Measurements from ENCODE around the gene RELB.
"Not testable (repeated sequence)": the region's sequence is repeated elsewhere in the genome, so short reads cannot be mapped to it uniquely, and the experiment has no call there.

Gene RELB, protein sequence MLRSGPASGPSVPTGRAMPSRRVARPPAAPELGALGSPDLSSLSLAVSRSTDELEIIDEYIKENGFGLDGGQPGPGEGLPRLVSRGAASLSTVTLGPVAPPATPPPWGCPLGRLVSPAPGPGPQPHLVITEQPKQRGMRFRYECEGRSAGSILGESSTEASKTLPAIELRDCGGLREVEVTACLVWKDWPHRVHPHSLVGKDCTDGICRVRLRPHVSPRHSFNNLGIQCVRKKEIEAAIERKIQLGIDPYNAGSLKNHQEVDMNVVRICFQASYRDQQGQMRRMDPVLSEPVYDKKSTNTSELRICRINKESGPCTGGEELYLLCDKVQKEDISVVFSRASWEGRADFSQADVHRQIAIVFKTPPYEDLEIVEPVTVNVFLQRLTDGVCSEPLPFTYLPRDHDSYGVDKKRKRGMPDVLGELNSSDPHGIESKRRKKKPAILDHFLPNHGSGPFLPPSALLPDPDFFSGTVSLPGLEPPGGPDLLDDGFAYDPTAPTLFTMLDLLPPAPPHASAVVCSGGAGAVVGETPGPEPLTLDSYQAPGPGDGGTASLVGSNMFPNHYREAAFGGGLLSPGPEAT

GRCh38 chr19:45001087-45001739, at the start of gene RELB:
Gene RELB (plus strand): TSS chr19:45001464. CDS start chr19:45001580, 116 bp downstream.
- DNase-seq (ENCODE audit: low spot score), result peak; percentile 99

- no peak for DNase-seq (ENCODE audit: low spot score)
Observed at GRCh38 chr19:44954278-44954648, 47.0 kb upstream of the RELB start.

DNA sequence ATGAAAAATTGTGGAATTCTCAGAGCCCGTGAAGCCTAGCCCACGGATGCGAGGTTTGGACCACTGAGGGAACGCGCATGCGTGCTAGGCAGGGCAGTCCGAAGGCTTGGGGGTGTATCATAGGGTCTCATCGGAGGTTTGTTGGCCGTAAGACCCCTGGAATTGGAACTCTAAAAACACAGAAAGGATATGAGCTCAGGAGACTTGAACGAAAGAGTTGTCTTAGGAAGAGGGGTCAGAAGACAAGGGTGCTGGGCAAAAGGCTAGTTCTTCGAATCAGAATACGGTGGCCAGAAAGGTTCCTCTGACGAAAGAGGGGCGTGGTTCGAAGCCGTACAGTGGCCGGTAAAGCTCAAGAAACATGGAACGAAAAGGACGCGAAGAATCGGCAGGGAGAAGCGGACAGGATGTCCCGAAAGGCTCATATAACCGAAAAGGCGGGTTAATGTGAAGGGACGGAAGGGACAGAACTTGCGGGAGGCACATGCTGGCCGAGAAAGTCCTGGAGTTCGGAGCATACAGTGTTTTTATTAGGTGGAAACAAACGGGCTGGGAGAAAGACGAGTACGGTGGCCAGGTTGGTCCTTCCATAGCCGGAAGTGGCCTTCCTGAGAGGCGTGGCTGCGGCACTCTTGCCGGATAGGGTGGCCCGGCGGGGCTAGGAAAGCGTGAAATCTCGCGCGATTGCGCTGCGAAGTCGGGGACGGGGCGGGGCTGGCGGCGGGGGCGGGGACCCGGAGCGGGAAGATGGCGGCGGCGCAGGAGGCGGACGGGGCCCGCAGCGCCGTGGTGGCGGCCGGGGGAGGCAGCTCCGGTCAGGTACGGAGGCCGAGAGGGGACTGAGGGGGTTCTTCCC, 46.4 kb upstream of the RELB start, which contains the start of gene CLPTM1:
Gene CLPTM1 (plus strand): TSS at position 732 of the 856 bp plus-strand sequence. CDS start 16 bp downstream, at position 748.
- peak; percentile 99 for DNase-seq (ENCODE audit: low spot score)

DNA sequence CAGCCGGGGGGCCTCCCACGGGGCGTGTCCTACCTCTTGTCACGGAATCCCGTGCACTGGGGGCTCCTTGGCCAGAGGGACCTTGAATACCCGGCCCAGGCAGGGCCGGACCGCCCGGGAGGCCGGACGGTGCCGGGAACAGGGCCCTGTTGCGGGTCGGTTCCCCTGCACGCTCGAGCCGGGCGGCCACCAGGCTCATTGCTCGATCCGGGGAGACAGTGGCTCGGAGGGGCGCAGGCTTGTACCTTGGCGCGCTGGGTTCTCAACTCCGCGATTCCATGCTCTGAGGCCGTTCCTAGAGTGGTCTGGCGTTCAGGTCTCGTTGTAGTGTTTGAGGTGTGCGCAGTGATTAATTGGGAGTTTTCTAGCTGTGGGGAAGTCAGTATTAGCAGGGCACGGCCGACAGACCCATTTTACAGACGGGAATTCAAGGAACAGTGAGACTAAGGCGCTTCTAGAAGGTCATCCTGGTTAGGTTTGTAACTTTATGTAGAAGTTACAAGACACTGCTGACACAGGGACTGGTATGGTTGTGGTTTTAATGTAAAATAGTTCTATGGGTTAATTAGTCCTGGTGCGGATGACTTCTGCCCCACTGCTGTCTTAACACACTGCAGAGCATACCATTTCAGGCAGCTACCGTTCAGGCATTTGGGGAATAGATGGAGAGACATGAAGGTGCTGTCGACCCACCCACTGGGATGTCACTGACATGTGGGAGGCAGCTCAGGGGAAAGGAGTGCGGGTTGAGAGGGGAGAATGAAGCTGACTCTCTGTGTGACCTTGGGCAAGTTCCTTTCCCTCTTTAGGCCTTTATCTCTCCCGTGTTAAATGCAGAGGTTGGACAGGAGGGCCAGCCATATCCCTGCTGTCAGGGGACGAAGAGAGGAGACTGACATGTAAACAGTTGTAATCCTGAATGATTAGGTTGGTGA, 45.5 kb upstream of the RELB start:
- DNase-seq (ENCODE audit: low spot score), result no peak

- DNase-seq (ENCODE audit: low spot score), result no peak
Observed at GRCh38 chr19:44957526-44957925, 43.7 kb upstream of the RELB start.

DNA sequence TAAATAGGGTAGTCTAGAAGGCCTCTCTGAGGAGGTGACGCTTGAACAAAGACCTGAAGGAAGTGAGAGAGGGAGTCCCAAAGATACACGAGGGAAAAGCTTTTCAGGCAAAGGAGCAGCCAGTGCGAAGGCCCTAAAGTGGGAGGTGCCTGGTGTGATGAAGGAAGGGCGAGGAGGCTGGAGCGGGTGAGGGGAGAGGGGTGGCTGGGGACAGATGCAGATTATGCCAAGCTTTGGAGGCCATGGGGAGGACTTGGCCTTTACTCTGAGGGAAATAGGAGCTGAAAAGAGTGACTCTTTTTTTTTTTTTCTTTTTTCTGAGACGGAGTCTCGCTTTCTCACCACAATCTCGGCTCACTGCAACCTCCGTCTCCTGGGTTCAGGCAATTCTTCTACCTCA, 43.2 kb upstream of the RELB start:
- DNase-seq (ENCODE audit: low spot score), result no peak

DNA sequence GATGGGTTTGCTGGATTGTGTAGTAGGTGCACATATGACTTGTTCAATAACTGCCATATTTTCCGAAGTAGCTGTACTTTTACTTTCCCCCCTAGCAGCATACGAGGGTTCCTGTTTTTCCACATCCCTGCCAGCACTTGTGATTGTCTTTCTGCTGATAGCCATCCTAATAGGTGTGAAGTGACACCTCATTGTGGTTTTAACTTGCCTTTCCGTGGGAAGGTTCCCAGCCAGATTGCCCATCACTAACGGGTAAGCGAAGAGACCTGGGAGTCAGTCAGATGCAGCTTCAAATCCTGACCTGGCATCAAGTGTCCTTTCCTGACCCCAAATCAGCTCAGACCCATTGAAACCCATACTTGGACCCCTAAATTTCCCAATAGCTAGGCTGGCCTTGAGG, 41.6 kb upstream of the RELB start:
- no peak for DNase-seq (ENCODE audit: low spot score)

- DNase-seq (ENCODE audit: low spot score), result no peak
Observed at GRCh38 chr19:44960906-44961728, 40.1 kb upstream of the RELB start.

GRCh38 chr19:44961821-44962220, 39.4 kb upstream of the RELB start:
- no peak for DNase-seq (ENCODE audit: low spot score)

DNA sequence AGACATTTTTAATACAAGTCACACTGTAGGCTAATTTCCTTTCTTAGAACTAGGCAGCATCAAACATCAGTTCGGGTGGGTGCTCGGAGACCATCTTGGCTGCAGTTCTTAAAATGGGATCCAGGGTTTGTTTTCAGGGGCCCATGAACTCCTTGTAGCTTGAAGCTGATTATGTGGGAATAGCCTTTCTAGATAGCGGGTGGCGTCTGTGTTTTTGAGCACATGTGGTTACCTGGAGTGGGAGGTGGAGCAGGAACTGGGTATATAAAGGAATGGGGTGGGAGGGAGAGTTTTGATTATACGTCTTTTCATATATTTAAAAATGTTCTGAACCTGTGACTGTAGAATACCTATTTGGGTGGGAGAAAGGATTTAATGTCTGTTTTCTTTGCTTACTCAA, 33.1 kb upstream of the RELB start:
- no peak for DNase-seq (ENCODE audit: low spot score)

DNA sequence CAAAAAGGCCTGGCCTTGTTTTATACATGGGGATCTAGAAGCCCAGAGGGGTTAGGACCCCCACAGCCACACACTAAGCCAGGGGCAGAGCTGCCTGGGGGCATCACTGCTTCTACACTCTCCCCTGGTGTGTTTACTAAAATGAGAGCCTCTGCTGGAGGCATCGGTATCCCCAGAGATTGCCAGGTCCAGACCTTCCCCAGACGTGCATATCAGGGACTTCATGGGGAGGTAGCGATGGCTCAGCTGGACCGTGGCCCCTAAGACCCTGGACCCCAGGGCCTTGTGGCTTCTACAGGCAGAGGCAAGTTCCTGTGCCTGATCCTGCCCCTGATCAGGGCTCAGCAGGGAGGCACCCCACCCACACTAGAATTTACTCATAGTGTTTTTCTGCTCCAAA, 32.6 kb upstream of the RELB start:
- DNase-seq (ENCODE audit: low spot score), result no peak

DNA sequence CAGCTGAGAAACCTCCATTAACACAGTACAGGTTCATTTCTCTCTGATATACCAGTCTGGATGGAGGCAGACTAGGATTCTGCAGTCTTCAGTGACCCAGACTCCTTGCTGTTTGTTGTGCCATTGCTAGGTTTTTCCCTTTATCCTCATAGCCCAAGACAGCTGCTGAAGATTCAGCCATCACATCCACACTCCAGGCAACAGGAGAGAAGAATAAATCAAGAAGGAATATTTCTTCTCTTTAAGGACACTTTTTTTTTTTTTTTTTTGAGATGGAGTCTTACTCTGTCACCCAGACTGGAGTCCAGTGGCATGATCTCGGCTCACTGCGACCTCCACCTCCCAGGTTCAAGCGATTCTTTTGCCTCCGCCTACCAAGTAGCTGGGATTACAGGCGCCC, 31.8 kb upstream of the RELB start:
- DNase-seq (ENCODE audit: low spot score), result no peak

DNA sequence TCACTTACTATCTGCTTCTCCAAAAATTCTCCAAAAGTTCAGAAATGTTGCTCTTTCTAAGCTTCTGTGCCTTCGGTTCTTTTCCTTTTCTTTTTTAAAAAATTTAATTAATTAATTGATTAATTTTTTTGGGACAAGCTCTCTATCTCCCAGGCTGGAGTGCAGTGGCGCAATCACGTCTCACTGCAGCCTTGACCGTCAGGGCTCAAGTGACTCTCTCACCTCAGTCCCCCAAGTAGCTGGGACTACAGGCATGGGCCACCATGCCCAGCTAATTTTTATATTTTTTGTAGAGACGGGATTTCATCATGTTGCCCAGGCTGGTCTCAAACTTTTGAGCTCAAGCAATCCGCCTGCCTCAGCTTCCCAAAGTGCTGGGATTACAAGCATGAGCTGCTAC, 29.8 kb upstream of the RELB start:
- DNase-seq (ENCODE audit: low spot score), result not testable (repeated sequence)

GRCh38 chr19:44972802-44973201, 28.5 kb upstream of the RELB start:
- DNase-seq (ENCODE audit: low spot score), result no peak

DNA sequence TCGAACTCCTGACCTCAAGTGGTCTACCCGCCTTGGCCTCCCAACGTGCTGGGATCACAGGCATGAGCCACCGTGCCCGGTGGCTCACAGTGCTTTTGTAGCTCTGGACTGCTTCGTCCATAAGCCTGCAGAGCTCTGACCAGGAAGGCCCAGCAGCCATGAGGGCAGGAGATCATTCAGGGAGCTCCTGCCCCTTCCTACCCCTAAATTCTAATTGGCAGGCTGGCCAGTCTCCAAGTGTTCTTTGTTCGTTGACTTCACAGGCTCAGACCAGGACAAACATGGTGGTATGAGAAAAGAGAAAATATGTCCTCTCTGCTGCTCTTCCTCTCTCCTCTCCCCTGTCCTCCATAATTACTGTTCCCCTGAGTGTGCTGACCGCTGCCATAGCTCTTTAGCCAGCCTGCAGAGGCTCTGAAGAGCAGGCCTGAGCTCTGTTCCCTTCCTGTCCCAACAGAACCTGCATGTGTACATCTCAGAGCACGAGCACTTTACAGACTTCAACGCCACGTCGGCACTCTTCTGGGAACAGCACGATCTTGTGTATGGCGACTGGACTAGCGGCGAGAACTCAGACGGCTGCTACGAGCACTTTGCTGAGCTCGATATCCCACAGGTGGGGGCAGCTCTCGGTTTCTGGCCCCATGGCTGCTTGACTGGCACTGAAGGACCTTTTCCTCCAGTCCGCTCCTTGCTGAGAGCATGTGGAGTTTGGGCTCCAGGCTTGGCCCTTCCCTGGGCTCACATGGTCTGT, 27.1 kb upstream of the RELB start:
- no peak for DNase-seq (ENCODE audit: low spot score)

DNA sequence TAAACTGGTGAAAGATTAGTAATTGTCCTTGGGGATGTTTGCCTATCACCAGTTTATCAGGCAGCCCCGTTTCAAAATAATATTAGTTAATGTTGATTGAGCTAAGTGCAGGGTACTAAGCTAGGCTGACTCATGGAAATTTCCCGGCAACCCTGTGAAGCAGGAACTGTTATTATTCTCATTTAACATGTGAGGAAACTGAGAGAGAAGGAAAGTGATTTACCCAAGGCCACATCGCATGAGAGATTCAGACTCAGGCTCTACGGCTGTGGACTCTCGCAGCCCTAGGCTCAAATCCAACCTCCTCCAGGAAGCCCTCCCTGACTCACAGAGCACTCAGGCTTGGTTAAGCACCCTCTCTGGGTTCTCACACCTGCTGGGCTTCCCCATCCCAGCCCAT, 26.4 kb upstream of the RELB start:
- DNase-seq (ENCODE audit: low spot score), result no peak

DNA sequence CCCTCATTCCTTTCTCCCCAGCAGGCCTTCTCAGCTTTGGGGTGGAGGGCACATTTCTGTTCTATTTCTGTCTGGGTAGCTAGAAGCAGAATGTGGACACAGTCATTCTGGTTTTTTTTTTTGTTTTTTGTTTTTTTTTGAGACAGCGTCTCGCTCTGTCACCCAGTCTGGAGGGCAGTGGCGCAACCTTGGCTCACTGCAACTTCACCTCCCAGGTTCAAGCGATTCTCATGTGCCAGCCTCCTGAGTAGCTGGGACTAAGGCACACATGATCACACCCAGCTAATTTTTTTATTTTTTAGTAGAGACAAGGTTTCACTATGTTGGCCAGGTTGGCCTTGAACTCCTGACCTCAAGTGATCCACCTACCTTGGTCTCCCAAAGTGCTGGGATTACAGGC, 25.8 kb upstream of the RELB start:
- no peak for DNase-seq (ENCODE audit: low spot score)

GRCh38 chr19:44984005-44984404, 17.3 kb upstream of the RELB start:
- no peak for DNase-seq (ENCODE audit: low spot score)

- DNase-seq (ENCODE audit: low spot score), result no peak
Observed at GRCh38 chr19:44985445-44985844, 15.8 kb upstream of the RELB start.

DNA sequence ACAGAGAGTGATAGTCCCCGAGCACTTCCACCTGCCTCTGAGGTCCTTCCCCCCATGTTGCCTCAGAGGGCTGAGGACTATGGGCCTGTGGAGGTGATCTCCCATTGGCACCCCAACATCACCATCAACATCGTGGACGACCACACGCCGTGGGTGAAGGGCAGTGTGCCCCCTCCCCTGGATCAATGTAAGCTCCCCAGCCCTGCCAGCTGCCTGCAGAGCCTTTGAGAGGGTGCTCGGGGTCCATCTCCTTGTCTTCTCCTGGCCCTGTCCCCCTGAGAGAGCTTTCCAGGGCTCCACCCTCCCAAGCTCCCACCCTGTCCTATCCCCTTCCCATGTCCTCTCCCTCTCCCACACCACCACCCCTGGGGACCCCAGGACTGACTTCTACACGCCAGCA, 14.9 kb upstream of the RELB start:
- no peak for DNase-seq (ENCODE audit: low spot score)

Measured in iPS-NIHi11 (cell line).